HG03103 (cell line): ENCODE measurements around the gene TNNI2.

Experiments used
- ATAC-seq: cut with Tn5 transposase; IDR thresholded peaks from one replicate; pipeline ENCODE4 v1.9.1; 2021; ENCODE audit warnings: low read depth; ENCODE audit not compliant: unreplicated experiment

TNNI2 gene

DNA sequence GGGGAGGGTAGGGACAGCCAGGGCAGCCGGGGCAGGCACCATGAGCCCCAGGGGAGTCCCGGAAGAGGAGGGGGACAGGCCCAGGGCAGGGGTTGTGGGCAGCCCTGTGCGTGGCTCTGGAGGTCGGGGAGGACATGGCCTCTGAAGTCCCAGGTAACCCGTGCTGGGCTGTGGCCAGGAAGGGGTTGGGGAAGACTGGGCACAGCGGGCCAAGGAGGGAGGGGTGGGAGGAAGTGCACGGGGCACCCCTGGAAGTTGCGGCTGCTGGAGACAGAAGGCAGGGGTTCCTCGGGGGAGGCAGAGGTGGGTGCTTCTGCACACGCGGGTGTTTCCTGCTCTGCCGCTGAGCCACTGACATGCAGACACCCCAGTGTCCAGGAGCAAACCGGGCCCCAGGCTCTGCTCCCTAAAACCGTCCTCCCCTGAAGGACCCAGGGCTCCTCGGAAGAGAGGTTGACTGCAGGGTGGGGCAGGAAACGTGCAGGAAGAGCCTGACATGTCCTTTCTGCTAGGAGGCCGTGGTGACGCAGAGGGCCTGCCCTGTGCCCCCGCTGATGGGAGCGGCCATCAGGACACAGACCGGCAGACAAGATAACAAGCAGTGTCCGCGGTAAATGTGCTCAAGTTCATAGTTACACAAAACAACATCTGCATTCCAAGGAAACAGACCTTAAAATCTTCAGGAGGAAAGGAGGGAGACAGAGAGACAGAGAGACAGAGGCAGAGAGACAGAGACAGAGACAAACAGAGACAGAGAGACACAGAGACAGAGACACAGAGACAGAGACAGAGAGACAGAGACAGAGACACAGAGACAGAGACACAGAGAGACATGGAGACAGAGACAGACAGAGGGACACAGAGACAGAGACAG, 5.7 kb downstream of the TNNI2 start:
- ATAC-seq, result no peak

DNA sequence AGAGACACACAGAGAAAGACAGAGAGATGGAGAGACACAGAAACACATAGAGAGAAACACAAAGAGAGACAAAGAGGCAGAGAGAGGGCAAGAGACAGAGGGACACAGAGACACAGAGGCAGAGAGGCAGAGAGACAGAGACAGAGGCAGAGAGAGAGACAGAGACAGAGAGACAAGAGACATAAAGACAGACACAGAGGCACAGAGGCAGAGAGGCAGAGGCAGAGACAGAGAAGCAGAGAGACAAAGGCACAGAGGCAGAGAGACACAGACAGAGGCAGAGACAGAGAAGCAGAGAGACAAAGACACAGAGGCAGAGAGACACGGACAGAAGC, 6.3 kb downstream of the TNNI2 start:
- no peak for ATAC-seq

DNA sequence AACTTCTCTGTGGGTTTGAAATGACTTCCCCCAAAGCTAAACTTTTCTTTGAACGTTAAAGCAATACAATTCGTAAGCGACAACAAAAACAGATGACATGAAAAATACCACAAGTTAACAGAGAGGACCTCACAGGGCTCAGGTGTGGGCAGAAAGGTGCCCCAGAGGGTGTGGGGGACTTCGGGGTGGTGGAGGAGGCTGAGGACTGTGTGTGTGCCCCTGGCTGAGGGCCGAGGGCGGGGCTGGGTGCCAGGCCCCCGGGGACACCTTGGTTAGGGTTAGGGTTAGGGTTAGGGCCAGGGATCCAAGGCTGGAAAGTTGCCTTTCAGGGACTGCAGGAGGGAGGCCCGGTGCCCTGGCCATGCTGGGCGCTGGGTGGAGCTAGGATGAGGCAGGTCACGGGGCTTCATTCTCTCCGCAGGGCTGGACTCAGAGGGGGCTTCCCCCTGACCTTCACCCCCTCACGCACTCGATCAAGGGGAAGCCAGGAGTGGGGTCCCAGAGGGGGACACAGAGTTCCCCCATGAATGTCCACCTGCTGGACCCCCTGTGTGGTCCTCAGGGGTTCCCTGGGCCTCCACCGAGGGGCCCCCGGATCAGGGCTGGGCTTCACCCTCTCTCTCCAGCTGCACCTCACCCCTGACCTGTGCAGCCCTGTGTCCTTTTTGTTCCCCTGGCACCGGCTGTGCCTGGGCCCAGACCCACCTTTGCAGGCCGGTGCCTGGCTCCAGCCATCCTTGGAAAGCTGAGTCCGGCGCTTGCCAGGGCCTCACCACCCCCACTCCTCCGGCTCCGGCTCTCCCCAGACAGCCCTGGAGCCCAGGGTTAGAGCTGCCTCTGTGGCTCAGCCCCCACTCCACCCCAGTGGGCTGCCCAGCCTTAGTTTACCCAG, 7.0 kb downstream of the TNNI2 start:
- no peak for ATAC-seq

DNA sequence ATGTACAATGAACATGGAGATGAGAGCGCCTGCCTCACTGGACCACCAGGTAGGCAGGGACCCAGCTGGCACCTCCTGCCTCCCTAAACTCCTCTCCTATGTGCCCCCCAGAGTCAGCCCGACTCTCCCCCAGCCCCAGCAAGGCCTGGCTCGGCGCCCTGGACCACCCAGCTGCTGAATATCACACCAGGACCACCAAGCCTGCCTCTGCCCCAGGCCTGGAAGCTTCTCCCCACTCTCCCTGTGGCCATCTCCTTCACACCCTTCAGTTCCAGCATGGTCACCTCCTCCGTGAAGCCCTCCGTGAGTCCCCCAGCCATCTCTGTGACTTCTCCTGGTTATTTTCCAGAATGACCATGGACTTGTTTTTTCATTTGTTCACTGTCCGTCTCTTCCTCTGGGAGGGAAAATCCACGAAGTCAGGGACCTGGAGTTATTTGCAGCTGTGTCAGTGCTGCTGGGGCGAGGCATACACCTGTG, 7.7 kb downstream of the TNNI2 start:
- no peak for ATAC-seq

DNA sequence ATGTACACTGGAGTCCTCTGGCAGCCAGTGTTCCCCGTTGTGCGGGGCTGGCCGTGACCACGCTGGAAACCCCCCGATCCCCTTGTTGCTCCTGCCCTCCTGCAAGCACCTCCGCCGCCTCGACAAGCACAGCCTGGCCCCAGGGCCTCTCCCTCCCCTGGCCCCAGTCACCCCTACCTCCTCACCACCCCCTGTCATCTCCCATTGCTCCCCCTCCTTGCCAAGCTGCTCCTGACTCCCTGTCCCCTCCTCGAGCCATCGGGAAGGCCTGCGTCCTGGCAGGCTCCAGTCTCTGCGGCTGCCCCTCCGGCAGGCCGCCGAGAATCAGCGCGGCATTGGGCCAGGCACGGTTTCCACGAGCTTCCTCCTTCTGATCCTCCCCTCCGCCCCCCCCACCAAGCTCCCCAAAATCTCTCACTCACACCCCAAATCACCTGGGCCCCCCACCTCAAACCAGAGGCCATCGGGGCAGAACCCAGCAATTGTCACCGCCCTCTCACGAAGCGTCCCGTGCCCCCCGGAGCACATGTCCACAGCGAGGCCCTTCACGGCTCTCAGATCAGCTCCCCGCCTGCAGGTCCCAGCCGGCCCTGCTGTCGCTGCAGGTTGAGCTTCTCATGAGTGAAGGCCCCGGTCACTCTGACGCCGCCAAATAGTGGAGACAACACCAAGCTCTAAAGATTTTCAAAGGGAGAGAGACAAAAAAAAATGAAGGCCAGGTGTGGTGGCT, 8.4 kb downstream of the TNNI2 start:
- ATAC-seq, result no peak

DNA sequence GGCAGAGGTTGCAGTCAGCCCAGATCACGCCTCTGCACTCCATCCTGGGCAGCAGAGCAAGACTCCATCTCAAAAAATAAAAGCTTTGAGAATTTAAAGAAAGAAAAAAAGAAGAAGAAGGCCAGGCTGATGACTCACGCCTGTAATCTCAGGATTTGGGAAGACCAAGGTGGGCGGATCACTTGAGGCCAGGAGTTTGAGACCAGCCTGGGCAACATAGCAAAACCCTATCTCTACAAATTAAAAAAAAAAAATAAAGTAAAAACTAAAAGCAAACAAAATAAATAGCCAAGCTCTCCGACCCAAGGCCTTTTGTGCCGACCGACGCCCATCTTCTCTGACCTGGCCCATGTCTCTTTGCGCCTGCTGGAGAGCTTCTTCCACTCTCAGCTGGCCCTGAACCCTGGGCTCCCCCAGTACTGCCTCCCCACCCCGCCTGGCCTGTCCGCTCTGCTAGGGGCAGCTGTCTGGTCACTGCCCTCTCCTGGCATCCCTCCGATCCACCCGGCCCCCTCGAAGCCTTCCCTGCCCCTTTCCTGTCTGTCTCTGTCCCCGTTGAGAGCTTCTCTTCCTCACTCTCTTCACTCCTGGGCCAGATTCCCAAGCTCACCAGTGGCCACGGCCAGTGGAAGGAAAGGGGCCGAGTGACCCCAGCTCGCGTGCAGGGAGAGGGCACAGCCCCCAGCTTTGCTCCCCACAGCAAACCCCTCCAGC, 9.3 kb downstream of the TNNI2 start:
- no peak for ATAC-seq

DNA sequence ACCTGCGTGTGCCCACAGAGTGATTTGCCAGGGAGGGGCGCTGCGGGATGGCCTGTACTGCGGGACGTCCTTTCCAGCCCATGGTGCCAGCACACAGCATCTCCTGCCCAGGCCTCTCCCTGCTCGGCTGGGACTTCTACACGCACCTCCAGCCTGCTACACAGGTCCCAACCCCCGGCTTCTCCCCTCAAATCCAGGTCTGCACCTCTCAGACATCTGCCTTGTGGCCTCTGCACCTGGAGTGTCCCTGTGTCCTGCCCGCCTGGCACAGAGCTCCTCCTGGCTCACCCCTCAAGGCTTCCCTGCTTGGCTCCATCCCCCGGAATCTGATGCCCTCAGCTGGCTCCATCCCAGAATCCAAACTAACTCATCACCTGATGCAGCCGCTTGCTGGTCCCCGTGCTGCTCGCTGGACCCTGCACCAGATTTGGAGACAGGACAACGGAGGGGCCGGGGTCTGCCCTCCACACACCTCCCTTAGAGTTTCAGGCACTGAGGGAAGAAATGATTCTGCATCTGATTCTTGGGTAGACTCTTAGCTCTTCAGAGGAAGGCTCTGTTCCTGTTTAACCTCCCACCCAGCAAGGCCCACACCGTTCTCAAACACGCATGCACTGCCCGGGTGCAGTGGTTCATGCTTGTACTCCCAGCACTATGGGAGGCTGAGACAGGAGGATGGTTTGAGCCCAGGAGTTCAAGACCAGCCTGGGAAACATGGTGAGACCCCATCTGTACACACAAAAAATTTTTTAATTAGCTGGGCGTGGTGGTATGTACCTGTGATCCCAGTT, 10.1 kb downstream of the TNNI2 start:
- no peak for ATAC-seq

DNA sequence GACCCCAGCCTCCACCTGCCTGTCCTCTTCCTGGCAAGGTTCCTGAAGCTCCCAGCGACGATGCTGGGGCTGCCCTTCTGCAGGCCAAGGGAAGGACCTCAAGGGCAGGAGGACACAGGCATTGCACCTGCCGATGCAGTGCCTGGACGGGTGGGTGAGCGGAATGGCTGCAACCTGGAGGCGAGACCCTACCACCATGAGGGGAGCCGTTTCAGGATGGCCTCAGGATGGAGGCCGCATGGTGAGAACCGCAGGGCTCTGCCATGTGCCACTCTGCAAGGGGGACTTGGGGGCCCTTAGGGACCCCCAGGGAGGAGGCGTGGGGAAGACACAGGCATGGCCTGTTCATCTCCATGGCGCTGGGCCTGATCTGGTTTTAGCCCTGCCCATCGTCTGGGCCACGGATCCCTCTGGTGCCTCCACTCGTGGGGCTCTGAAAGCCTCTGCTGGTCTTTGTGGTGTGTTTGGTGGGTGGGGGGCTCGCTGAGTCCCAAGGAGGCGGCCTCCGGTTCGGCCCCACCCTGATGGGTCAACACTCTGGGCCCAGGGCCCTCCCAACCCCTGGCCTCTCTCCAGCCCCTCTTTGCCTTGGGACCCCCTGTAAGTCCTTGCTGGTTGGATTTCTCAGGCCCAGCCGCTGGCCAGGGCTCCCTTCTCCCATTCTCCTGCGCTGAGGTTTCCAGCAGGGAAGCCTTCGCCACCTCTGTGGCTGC, 12.8 kb downstream of the TNNI2 start:
- ATAC-seq, result no peak

DNA sequence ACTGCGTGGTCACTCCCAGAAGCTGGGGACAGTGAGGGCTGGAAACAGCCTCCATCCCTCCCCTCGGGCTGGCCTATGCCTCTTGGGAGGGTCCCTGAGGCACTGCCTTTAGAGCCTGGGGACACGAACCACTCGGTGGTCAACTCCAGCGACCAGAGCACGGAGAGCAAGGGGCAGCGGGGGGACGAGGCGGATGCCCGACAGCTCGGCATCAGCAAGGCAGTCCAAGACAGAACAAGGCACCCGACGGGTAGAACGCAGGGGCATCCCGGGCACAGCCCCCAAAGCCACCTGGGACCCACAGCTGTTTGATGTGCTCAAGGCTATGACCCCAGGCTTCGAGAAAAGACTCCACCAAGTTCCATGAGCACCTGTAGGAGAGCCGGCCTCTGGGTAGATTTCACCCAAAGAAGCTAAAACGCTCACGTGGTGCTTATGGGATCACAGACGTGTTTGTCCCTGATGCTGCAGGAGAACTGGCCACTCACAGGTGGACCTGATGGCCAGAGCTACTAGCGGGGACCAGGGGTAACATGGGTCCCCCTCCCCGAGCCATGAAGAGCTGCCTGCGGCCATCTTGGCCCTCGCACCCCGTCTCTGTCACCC, 13.6 kb downstream of the TNNI2 start:
- no peak for ATAC-seq

DNA sequence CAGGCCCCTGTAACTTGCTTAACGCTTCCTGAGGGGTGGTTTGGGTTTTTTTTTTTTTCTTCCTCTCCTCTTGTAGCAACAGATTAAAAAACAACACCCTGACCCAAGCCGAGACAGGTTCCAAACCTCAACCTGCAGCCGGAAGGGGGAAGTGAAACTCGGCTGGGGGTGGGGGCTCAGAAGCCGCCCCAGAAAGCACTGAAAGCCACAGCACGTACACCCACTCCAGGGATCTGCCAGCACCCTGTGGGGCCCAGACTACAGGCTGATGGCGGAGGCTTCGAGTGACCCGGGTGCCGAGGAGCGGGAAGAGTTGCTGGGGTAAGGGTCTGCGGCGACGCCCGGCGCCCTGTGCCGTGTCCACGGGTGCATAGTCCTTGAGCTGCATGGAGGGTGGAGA, 14.1 kb downstream of the TNNI2 start, which contains the start of gene LSP1:
Gene LSP1, plus strand, starts transcription at position 208 of the 400 bp plus-strand sequence. Its CDS starts 61 bp downstream, at position 269.
- ATAC-seq, result peak; percentile 35

DNA sequence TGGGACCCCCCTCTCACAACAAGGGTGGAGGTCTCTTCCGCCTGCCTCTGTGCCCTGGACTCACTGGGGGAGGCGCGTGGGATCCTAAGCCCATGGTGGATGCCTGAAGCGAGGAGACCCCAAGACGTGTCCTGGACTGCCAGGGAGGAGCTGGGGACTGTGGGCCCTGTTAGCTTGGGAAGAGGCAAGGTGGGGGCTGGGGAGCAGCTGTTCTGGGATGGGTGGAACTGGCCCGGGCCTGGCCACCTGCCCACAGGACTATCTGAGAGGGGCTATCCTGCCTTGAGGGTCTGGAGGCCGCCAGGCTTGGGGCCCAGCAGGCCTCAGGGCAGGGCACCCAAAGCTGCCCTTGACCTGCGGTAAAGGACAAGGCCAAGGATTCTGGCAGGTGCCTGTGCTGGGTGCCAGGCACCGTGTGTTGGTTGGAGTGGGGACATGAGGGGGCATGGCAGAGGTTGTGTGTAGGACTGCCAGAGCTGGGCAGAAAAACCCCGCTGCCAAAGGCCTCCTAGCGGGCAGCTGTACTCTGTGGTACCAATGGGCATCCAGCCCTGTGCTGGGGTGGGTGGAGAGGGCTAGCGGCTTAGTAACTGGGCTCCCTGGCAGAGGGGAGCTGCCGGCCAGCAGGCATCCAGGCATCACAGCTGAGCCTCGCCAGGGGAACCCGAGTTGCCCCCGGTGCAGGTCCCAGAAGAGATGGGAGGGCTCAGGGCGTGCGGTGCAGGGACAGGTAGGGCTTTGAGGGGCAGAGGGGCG, 14.8 kb downstream of the TNNI2 start:
- ATAC-seq, result no peak

DNA sequence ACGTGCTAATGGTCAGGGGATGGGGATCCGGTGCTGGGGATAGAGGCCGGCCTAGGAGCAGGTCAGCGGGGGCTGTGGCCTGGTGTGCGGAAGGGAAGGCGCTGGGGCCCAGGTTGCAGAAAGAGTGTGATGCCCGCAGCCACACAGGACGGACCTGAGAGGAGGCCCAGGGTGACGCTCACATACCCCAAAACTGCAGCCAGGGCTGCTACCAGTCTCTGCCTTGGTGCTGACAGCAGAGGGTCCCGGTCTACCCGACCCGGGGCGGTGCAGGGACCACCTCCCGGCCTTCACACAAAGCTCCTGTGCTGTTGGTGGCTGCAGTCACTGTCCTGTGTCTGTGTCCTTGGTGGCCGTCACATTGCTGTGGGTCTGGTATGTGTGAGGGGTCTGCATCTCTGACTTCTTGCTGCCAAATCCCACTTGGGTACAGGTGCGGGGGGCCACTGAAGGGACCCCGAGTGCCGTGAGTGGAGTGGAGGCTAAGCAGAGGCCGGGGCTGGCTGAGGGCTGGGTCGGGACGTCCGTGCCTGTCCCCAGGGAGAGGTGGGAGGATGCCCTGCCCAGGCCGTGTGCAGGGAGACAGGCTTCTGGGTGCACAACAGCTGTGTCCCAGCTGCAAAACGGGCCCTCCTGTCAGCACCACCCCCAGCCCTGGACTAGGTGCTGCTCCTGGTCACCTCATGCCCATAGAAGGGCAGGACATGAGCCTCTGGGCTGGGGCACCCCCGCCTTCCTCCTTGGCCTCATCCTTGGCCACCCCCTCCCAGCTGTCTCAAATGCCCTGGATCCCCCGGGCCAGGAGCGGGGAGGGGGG, 15.6 kb downstream of the TNNI2 start:
- ATAC-seq, result peak; percentile 6

DNA sequence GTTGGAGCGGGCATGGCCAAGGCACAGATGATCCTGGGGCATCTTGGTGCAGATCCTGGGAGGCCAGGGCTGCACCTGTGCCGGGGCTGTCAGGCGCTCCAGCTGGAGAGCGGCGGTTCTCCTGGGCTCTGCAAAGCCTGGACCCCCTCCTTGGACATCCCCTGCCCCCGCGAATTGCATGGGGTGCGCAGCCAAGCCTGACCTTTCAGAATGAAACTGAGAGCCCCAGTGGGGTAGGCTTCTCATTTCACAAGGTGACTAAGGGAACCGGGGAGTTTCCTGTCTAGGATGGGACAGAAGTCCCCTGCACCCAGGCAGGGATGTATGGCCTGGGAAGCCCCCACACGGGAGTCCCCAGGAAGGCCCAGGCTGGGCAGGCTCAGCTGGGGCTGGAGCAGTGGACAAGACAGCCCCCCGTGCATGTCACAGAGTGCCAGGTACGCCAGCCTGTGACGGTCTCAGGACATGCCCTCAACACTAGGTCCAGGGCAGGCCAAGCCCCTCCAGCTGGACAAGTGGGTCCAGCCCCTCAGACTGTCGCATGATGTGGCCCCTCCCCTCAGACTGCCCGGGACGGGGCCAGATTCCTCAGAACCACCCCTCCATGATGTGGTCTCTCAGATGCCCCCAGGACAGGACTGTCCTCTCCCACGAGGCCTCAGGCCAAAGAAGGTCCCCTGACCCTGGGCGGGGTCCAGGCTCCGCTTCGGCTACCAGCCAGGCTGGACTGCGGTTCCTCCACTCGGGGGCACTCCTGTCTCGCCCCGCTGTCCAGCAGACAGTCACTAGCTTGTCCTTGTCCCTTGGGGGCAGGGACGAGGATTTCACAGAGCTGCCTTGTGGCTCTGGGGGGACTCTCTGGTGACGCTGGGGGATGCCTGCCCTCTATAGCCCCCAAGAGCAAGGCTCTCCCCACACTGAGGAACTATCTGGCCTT, 16.4 kb downstream of the TNNI2 start:
- ATAC-seq, result peak; percentile 36

DNA sequence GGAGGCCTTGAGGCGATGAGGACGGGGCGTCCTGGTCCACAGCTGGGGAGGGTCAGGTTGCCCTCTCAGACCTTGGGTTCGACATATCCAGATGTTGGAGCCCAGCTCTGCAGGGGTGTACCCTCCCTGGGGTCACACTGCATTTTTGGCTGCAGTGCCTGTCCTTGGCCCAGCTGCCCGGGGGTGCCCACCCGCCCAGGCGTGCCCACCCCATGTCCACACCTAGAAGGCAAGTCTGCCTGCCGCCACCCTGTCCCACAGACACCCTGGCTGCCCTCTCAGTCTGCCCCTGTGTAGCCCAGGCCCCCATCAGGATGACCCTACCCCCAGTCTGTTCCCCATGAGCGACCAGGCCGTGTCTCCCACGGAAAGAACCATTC, 17.1 kb downstream of the TNNI2 start:
- ATAC-seq, result no peak

DNA sequence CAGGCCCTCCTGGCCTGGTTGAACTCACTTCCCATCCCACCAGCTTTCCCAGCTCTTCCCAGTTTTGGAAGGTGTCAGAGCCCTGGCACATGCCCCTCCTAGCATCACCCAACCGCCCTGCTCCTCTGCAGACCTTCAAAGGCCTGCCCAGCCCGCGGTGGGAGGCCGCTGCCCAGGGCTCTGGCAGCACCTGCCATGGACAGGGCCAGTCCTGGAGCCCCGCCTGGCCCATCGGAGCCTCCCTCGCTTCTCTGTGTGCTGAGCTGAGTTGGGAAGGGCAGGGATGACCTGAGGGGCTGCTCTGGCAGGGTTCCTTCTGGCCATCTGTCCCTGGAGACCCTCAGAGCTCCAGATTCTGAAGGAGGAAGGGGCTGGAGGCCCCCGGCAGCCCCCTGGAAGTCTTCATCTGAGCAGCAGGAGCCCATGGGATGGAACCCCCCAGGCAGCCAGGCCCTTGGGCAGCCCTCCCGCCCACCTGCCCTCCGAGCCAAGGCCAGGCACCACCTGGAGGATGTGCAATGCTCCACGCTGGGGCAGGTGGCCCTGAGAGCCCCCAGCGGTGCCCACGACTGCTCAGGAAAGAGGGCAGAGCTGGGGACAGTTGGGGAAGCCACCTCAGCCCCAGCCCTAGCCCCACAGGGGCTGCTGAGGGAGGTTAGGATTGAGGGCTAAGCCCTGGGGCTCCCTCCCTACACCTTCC, 17.7 kb downstream of the TNNI2 start:
- no peak for ATAC-seq
